ENCODE results near the gene TRIM71.

TRIM71 gene

DNA sequence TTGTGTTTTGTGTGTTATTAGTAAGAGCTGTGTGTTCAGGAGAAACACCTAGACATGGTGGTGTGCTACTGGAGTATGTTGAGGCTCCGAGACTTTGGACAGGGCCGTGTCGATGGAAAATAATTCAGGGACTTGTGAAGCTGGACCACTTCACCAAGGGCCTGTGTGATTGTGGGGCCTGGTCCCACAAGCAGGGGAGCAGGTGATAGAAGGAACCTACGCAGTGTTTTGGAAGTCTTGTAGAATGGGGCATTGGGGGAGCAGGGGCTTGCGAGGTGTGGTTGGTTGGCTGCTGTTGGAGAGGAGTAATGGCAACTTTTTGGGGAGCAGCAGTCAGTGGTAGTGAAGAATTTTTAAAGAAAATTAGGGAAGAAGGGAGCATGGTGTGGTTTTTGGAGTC lies 48.7 kb downstream of the TRIM71 start:
- no peak for DNase-seq (ENCODE audit: low read depth in 2 of 2)

DNA sequence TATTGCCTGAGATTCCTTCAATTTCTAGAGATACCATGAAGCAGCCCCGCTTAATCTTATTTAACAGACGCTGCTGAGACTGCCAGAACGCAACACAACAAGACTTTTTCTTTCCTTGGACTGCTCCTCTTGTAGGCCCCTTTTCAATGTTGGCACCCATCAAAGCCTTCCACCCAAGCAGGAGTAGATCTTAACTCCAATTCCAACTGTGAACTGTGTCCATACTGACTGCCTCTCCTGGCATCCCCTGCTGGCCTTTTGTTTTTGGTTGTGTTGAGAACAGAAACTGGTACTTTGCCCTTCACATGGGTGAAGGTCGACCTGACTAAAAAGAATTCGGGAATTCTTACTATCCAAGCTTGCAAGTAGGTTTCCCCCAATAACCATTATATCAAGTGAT lies 50.2 kb downstream of the TRIM71 start:
- no peak for DNase-seq (ENCODE audit: low read depth in 2 of 2)

DNA sequence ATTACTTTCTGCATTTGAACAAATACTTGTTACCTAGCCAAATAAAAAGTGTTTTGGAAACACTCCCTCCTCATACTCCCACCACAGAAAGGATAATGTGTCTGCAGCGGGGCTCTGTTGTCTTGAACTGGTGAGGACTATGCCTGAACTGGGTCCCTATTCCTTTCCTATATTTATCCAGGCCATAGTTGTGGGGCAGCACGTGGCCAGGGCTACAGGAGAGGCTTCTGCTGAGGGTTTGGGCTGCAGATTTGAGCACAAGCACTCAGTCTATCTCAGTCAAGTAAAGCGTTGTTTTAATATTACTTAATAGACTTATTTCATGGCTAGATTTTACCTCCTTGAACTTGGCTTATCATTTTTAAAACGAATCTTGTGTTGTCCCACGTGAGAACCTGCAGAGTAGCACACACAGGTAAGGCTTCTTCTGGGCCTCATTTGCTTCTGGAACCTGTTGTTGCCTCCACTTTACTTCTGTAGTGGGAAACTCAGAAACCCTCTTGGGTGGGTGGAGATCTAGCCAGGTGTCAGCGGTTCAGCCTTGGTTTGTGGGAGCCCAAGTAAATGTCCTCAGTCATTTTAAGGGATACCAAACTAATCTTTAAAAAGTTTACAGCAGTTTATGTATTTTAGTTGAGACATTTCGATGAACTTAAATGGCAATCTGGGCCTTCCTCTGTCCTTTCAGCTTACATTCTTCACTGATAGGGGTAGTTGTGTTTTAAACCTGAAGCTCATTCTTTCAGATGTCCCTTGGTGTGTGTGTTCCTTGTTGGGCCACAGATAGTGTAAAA lies 51.1 kb downstream of the TRIM71 start:
- DNase-seq (ENCODE audit: low read depth in 2 of 2): no peak

DNA sequence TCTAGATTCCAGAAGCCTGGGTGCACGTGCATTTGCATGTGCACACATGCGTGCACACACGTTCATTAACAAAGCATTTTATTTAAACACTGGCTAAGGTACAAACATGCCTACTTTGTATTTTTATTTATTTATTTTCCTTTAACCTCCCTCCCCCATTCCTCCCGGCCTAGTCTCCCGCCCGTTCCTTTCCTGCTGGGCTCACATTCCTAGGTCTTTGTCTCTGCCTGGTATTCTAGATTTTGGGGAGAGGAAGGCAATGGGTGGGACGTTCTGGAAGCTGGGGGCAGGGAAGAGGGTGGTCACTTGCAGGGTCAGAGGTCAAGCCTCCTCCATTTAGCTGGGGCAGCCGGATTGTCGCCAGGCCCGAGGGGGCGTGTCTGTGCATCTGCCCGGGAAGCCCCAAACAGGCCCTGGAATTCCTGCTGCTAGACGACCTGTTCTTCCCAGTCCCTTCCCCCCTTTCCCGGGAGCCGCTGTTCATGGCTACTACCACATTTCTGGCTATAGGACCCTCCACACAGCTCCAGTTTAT lies 51.8 kb downstream of the TRIM71 start:
- no peak for DNase-seq (ENCODE audit: low read depth in 2 of 2)

- DNase-seq (ENCODE audit: low read depth in 2 of 2): no peak
These were observed 52.7 kb downstream of the TRIM71 start for GRCh38 chr3:32870373-32871095.

DNA sequence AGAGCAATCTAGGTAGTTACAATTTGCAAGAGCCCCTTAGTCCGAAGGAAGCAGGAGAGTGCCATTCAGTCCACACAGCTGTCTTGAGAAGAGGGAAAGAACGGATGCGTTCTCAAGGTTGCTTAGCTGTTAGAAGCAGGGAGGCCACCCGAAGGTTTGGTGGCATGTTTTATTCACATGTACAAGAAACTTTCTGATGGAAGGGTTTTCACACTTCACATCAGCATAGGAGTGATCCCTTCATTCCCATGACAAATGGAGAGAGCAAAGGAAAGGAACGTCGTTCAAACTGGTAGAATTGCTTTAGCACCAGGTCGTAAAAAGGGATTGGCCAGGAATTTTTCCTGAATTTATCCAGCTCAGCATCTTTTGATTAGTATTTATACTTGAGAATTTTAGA lies 53.5 kb downstream of the TRIM71 start:
- DNase-seq (ENCODE audit: low read depth in 2 of 2): no peak

DNA sequence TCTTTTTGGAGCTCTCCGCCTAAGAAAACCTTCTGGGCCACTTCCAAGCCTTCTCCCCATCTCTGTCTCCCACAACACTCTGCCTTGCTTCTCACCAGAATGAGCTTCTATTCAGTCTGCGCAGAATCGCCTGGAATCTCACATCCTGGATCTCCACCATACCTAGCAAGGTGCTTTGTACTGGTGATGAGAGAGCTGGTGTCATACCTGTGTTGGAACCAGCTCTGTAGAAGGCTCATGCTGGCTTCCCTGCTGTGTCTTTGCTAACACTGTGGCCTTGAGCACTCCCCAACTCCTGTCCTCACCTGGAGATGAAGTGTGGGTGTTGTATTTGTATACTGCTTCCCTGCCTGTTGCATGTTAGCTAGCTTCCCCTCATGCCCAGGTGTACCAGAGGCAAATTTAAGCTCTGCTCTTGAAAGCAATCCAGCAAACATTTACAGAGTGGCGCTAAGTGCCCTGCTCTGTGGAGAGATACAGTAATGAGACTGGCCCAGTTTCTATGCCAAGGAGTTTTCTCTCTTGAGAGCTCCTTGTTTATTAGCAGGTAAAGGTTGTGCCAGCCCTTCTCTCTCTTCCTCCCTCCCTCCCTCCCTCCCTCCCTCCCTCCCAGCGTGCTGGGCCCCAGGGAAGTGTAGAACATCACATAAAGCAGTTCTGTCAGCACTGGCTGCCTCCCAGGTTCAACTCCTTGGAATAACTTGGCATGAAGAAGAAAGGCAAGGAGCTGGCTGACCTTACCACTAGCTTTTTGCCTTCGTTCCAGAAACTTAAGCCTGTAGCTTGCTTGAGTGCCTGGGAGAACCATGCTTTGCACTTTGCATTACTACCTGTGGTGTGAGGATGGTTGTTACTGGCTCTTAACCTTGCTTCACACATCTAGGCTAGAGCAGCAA lies 54.9 kb downstream of the TRIM71 start:
- DNase-seq (ENCODE audit: low read depth in 2 of 2): no peak

GRCh38 chr3:32873531-32874130 lies 55.8 kb downstream of the TRIM71 start:
- DNase-seq (ENCODE audit: low read depth in 2 of 2): no peak

GRCh38 chr3:32876920-32877319 lies 59.1 kb downstream of the TRIM71 start:
- no peak for DNase-seq (ENCODE audit: low read depth in 2 of 2)

DNA sequence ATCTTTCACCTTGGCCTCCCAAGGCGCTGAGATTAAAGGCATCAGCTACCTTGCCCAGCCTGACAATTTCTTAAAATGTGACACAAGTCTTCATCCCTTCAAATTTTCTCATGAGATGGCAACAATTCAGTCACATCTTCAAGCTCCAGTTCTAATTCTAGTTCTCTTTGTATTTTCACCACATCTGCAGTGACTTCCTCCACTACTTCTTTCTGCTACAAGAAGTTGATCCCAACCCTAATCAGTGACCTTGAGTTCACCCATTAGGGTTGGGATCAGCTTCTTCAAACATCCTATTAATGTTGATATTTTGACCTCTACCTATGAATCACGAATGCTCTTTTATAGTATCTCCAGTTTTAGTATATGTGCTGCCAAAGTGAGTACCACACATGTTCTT lies 59.8 kb downstream of the TRIM71 start:
- no peak for DNase-seq (ENCODE audit: low read depth in 2 of 2)

GRCh38 chr3:32880225-32880624 lies 62.4 kb downstream of the TRIM71 start:
- DNase-seq (ENCODE audit: low read depth in 2 of 2): no peak

- no peak for DNase-seq (ENCODE audit: low read depth in 2 of 2)
These were observed 63.8 kb downstream of the TRIM71 start for GRCh38 chr3:32881624-32882023.

- DNase-seq (ENCODE audit: low read depth in 2 of 2): no peak
These were observed 64.4 kb downstream of the TRIM71 start for GRCh38 chr3:32882189-32882588.

DNA sequence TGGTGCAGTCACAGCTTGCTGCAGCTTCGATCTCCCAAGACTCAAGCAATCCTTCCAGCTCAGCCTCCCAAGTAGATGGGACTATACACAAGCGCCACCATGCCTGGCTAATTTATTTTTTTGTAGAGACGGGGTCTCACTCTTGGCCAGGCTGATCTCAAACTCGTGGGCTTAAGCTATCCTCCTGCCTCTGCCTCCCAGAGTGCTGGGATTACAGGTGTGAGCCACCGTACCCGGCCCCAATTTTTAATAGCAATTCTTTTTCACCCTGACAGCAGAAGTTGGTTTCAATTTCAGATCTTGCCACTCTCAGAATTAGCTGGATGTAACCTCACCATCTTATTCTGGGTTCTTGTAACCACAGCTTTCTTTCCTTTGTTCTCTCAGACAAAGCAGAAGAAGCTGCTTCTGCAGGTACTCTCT lies 64.8 kb downstream of the TRIM71 start:
- no peak for DNase-seq (ENCODE audit: low read depth in 2 of 2)

DNA sequence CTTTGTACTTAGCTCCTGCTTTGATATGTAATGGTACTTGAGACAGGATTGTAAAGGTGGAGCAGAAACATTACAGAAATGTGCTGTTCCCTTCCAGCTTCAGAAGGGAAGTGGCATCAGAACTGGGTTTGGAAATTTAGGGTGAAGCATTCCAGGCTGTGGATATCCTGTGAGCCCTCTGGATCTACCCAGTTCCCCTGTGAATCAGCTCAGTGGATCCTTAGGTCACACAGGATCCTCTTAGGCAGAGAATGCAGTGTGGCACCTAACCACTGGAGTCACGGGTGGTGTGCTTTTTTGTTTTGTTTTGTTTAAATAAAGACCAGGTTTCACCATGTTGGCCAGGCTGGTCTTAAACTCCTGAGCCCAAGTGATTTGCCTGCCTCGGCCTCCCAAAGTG lies 66.0 kb downstream of the TRIM71 start:
- DNase-seq (ENCODE audit: low read depth in 2 of 2): no peak

DNA sequence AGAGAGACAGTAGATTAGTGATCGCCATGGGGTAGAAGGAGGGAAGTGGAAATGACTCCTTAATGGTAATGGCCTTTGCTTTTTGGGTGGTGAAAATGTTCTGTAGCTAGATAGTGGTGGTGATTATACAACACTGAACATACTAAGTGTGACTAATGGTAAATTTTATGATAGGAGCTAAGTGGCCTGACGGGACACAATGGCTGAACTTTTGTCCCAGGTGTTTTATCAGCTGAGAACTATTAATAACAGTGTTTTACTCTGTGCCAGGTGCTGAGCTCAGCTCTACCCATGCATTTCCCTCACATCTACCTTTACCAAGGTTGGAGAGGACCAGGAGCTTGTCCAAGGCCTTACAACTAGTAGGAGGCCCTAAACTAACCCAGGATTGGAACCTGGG lies 66.8 kb downstream of the TRIM71 start:
- DNase-seq (ENCODE audit: low read depth in 2 of 2): no peak

- DNase-seq (ENCODE audit: low read depth in 2 of 2): no peak
These were observed 67.6 kb downstream of the TRIM71 start for GRCh38 chr3:32885283-32885901.

GRCh38 chr3:32886296-32886695 lies 68.5 kb downstream of the TRIM71 start:
- DNase-seq (ENCODE audit: low read depth in 2 of 2): no peak

GRCh38 chr3:32886911-32887310 lies 69.1 kb downstream of the TRIM71 start:
- no peak for DNase-seq (ENCODE audit: low read depth in 2 of 2)

DNA sequence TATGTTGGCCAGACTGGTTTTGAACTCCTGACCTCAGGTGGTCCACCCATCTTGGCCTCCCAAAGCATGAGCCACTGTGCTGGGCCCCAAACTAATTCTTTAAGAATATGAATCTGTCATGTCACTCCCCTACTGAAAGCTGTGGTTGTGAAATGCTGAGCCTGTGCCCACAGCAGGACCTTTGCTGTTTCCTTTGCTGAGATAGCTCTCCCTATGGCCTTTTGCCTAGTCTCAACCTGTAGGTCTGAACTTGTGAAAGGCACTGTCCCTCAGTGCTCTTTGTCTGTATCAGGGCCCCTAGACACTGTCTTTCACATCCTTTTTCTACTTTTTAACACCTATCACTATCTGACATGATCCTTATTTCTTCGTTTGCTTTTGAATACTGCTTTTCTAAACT lies 70.9 kb downstream of the TRIM71 start:
- DNase-seq (ENCODE audit: low read depth in 2 of 2): no peak
